CD14-positive monocyte (primary cell): ENCODE results near the gene ZNF638. TPM values are rescaled to one million over a fixed set of nuclear protein-coding genes. Genes with fewer than 3 reads are reported as not detected.

ENCODE experiments used
- DNase-seq, 3 donors: peaks; one replicate each; pipeline ENCODE4 v3.0.0-alpha.2; 2011 to 2022
- H2AFZ ChIP-seq: 2 replicates; pipeline ENCODE4 v1.6.0; 2012; ENCODE audit warnings: mild to moderate bottlenecking, low read depth, low read length, inconsistent platforms; ENCODE audit not compliant: insufficient read depth, poor library complexity, severe bottlenecking
- H3K27ac ChIP-seq, 2 donors: 1 replicate in 1 of 2; 2 replicates in 1 of 2; pipeline ENCODE4 v1.5.1; 2012 to 2013; ENCODE audit warnings: low read length in 2 of 2, control low read depth in 1 of 2, inconsistent platforms in 1 of 2, low read depth in 1 of 2, mild to moderate bottlenecking in 1 of 2
- H3K27me3 ChIP-seq, 2 donors: one replicate each; pipeline versions ENCODE4 v1.6.0 to v1.6.1; 2011 to 2013; ENCODE audit warnings: low read length in 2 of 2; ENCODE audit not compliant: control insufficient read depth in 2 of 2, insufficient read depth in 2 of 2
- H3K36me3 ChIP-seq, 2 donors: replicated peaks in 1 of 2; 1 replicate in 1 of 2; 2 replicates in 1 of 2; pipeline versions ENCODE4 v1.5.1 to v1.6.1; 2012 to 2013; ENCODE audit warnings: low read length in 2 of 2, control low read depth in 1 of 2, inconsistent platforms in 1 of 2, mild to moderate bottlenecking in 1 of 2; ENCODE audit not compliant: insufficient read depth in 2 of 2, control insufficient read depth in 1 of 2
- H3K4me1 ChIP-seq, 2 donors: 1 replicate in 1 of 2; 2 replicates in 1 of 2; pipeline versions ENCODE4 v1.5.1 to v1.6.1; 2012 to 2013; ENCODE audit warnings: low read length in 2 of 2, control low read depth in 1 of 2, inconsistent platforms in 1 of 2, mild to moderate bottlenecking in 1 of 2, moderate library complexity in 1 of 2; ENCODE audit not compliant: insufficient read depth in 2 of 2, control insufficient read depth in 1 of 2
- H3K4me2 ChIP-seq: replicated peaks from 2 replicates; pipeline ENCODE3; 2012; ENCODE audit warnings: low read length, moderate library complexity, mild to moderate bottlenecking; ENCODE audit not compliant: poor library complexity, severe bottlenecking; ENCODE audit errors: extremely low read depth
- H3K4me3 ChIP-seq, 3 experiments: fragments of 200-600 bp in 1 of 3; sonication (generic) in 1 of 3; replicated peaks in 1 of 3; 1 replicate in 2 of 3; 2 replicates in 1 of 3; pipeline ENCODE4 v1.5.1; 2011 to 2013; ENCODE audit warnings: low read length in 3 of 3, mild to moderate bottlenecking in 3 of 3, control low read depth in 2 of 3, low read depth in 2 of 3, inconsistent platforms in 1 of 3, moderate library complexity in 1 of 3
- H3K79me2 ChIP-seq: 2 replicates; pipeline ENCODE4 v1.6.0; 2012; ENCODE audit warnings: mild to moderate bottlenecking, control low read depth, inconsistent platforms, low read length, moderate library complexity; ENCODE audit not compliant: insufficient read depth
- H3K9ac ChIP-seq: 2 replicates; pipeline ENCODE4 v1.6.0; 2017; ENCODE audit warnings: low read length, mild to moderate bottlenecking; ENCODE audit not compliant: insufficient read depth, poor library complexity, severe bottlenecking
- H3K9me3 ChIP-seq, 2 donors: replicated peaks in 1 of 2; 1 replicate in 1 of 2; 2 replicates in 1 of 2; pipeline versions ENCODE4 v1.5.1 to v1.6.1; 2012 to 2013; ENCODE audit warnings: low read length in 2 of 2, control low read depth in 1 of 2; ENCODE audit not compliant: control insufficient read depth in 1 of 2, insufficient read depth in 1 of 2
- H4K20me1 ChIP-seq: 2 replicates; pipeline ENCODE4 v1.6.0; 2012; ENCODE audit warnings: mild to moderate bottlenecking, low read length, control low read depth, moderate library complexity; ENCODE audit not compliant: insufficient read depth
- H3K27ac Mint-ChIP-seq, 7 donors: one replicate each; pipeline ENCODE4 v1.8.0; 2020; ENCODE audit warnings: mild to moderate bottlenecking in 7 of 7, mixed read lengths in 7 of 7, moderate library complexity in 6 of 7, inconsistent platforms in 2 of 7
- H3K27me3 Mint-ChIP-seq, 3 donors: one replicate each; pipeline ENCODE4 v1.8.0; 2021 to 2022; ENCODE audit warnings: low read depth in 3 of 3, mild to moderate bottlenecking in 3 of 3, mixed read lengths in 3 of 3, moderate library complexity in 3 of 3, inconsistent platforms in 1 of 3
- H3K36me3 Mint-ChIP-seq, 2 donors: one replicate each; pipeline ENCODE4 v1.8.0; 2020; ENCODE audit warnings: mixed read lengths in 2 of 2, inconsistent platforms in 1 of 2, mild to moderate bottlenecking in 1 of 2
- H3K4me1 Mint-ChIP-seq: one replicate; pipeline ENCODE4 v1.8.0; 2020; ENCODE audit warnings: mild to moderate bottlenecking, mixed read lengths
- H3K4me3 Mint-ChIP-seq, 2 donors: one replicate each; pipeline ENCODE4 v1.8.0; 2020; ENCODE audit warnings: mild to moderate bottlenecking in 2 of 2, mixed read lengths in 2 of 2, moderate library complexity in 1 of 2
- H3K9me3 Mint-ChIP-seq, 7 donors: one replicate each; pipeline ENCODE4 v1.8.0; 2020 to 2022; ENCODE audit warnings: mixed read lengths in 7 of 7, mild to moderate bottlenecking in 6 of 7, moderate library complexity in 6 of 7, inconsistent platforms in 2 of 7
- CTCF ChIP-seq: fragments of 200-600 bp; IDR thresholded peaks from one replicate; pipeline ENCODE4 v1.8.0; 2022; ENCODE audit warnings: antibody characterized with exemption, mild to moderate bottlenecking
- WGBS: methylation state at CpG from one replicate; pipeline ENCODE4 v1.1.5; 2013; ENCODE audit warnings: missing lambda C conversion rate; ENCODE audit not compliant: insufficient coverage; 5-methylcytosine and 5-hydroxymethylcytosine counted together
- intact Hi-C, 2 donors: fragments of 100-400 bp; cut with micrococcal nuclease; formaldehyde crosslinking; loops; one replicate each; pipeline versions ENCODE4 v1.15.0 to v1.15.1; 2023
- polyA plus RNA-seq, 3 donors: library from polyadenylated mRNA; depleted of rRNA in 1 of 3; unstranded in 2 of 3; stranded (reverse) in 1 of 3; fragments of 300-500 nt in 2 of 3; fragments of >200 nt in 1 of 3; fragmentation: Illumina TruSeq in 2 of 3; gene quantifications; 1 replicate in 2 of 3; 2 replicates in 1 of 3; pipeline ENCODE4 v1.2.3, GENCODE V29; 2012 to 2021

ZNF638 gene
- polyA plus RNA-seq, 3 donors = 19.1 to 64.6 (median 22.4) TPM

DNA sequence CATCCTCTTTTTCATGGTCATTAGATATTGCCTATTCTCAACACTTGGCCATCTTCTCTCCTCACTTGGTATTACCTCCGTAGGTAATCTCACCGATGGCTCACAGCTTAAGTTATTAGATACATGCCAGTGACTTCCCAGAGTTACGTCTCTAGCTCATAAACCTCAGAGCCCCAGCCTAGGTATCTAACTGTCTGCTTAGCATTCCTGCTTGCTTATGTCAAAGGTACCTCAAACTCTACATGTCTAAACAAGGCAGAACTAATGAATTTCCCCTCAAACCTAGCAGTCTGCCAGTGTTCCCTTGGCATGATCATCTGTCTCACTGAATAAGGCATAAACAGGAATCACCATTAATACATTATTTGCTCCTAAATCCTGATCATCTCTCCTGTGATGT is 27.7 kb upstream of the ZNF638 start:
- Histone ChIP-seq H3K9me3 (no peaks in the 10 kb centered on the region), H3K4me3 (no peak overlapping the region), H3K36me3 (no peaks in the 10 kb centered on the region), H3K4me1 (no peaks in the 10 kb centered on the region), H4K20me1 (no peaks in the 10 kb centered on the region), H3K4me2 (no peak overlapping the region), H3K27me3 (no peaks in the 10 kb centered on the region), H3K9ac (no peak overlapping the region), H3K27ac (no peak overlapping the region), H3K79me2 (no peaks in the 10 kb centered on the region), H2AFZ (no peak overlapping the region)
- DNase-seq = no peak
- peaks cover 0 to 2% (median 1%) of the 10 kb centered on the region in 3 donors for H3K27me3 Mint-ChIP-seq
- no peak overlapping the region for H3K4me3 Mint-ChIP-seq
- intact Hi-C loops = loop anchor here (5.0 to 10.0 kb wide), 2 partner anchors 201 to 203 kb away; no protein-coding TSS in a partner anchor
- H3K4me1 Mint-ChIP-seq = no peaks in the 10 kb centered on the region
- no peak overlapping the region for H3K27ac Mint-ChIP-seq
- 100% methylated on average over 3 of the region's 3 CpGs for WGBS
- no peaks in the 10 kb centered on the region for H3K36me3 Mint-ChIP-seq
- no peak for TF ChIP-seq CTCF
- peaks cover 0 to 3% (median 0%) of the 10 kb centered on the region in 7 donors for H3K9me3 Mint-ChIP-seq

- H3K4me1 ChIP-seq = no peaks in the 10 kb centered on the region
- Mint-ChIP-seq H3K4me3 (no peak overlapping the region), H3K4me1 (no peaks in the 10 kb centered on the region), H3K27ac (no peak overlapping the region), H3K27me3 (peaks cover 0 to 2% (median 1%) of the 10 kb centered on the region in 3 donors), H3K36me3 (no peaks in the 10 kb centered on the region), H3K9me3 (peaks cover 0 to 3% (median 0%) of the 10 kb centered on the region in 7 donors)
- H2AFZ ChIP-seq = no peak overlapping the region
- TF ChIP-seq CTCF = no peak
- no peak overlapping the region for H3K4me2 ChIP-seq
- no peak for DNase-seq
- no peaks in the 10 kb centered on the region for H4K20me1 ChIP-seq
- H3K79me2 ChIP-seq = no peaks in the 10 kb centered on the region
- H3K9ac ChIP-seq = no peak overlapping the region
- H3K27me3 ChIP-seq = no peaks in the 10 kb centered on the region
- H3K36me3 ChIP-seq = no peaks in the 10 kb centered on the region
- H3K27ac ChIP-seq = no peak overlapping the region
- intact Hi-C loops = loop anchor here in 1 of 2 donors (10.0 kb wide), 1 partner anchor 198 kb away; no protein-coding TSS in a partner anchor
- H3K4me3 ChIP-seq = no peak overlapping the region
- WGBS = 100% methylated on average over 2 of the region's 3 CpGs
- no peaks in the 10 kb centered on the region for H3K9me3 ChIP-seq
Measured at GRCh38 chr2:71306762-71307161, 24.8 kb upstream of the ZNF638 start.
